Upper lobe of left lung (tissue), 4 donors: ENCODE results near the gene SMIM43.

ENCODE experiments used
- POLR2A ChIP-seq, 4 donors: fragments of 450-650 bp; IDR thresholded peaks; one replicate each; pipeline ENCODE4 v1.5.1; 2016 to 2017; ENCODE audit warnings: antibody characterized with exemption in 4 of 4, mild to moderate bottlenecking in 2 of 4
- POLR2AphosphoS5 ChIP-seq, 2 donors: sonication (generic); formaldehyde crosslinking; IDR thresholded peaks; one replicate each; pipeline ENCODE4 v1.5.1; 2017; ENCODE audit warnings: antibody characterized with exemption in 2 of 2
- TF ChIP-seq, protein P1 (sequence below), 6 experiments: fragments of 450-650 bp in 4 of 6; fragments of 200-600 bp in 2 of 6; sonication (generic) in 2 of 6; IDR thresholded peaks; one replicate each; pipeline ENCODE4 v1.5.1; 2016 to 2019; ENCODE audit warnings: antibody characterized with exemption in 6 of 6

DNA sequence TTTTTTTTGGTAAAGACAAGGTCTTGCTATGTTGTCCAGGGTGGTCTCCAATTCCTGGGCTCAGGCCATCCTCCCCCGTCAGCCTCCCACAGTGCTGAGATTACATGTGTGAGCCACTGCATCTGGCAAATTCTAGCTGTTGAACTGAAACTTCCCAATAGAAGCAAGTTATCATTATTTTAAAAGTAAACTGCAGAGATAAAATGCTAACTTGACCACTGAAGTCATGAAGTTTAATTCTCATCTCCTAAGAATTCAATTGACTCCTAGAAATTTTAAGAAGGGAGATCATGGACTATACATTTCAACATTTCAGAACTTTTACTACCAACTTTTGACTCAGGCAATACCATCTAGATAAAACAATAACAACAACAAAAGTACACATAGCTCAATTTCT, 24.5 kb upstream of the SMIM43 start:
- TF ChIP-seq POLR2AphosphoS5 (IDR thresholded peaks at IDR 0.05): no peak
- TF ChIP-seq, protein P1, sequence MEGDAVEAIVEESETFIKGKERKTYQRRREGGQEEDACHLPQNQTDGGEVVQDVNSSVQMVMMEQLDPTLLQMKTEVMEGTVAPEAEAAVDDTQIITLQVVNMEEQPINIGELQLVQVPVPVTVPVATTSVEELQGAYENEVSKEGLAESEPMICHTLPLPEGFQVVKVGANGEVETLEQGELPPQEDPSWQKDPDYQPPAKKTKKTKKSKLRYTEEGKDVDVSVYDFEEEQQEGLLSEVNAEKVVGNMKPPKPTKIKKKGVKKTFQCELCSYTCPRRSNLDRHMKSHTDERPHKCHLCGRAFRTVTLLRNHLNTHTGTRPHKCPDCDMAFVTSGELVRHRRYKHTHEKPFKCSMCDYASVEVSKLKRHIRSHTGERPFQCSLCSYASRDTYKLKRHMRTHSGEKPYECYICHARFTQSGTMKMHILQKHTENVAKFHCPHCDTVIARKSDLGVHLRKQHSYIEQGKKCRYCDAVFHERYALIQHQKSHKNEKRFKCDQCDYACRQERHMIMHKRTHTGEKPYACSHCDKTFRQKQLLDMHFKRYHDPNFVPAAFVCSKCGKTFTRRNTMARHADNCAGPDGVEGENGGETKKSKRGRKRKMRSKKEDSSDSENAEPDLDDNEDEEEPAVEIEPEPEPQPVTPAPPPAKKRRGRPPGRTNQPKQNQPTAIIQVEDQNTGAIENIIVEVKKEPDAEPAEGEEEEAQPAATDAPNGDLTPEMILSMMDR (IDR thresholded peaks at IDR 0.05): no peak
- no peak for TF ChIP-seq POLR2A (IDR thresholded peaks at IDR 0.05)
